Activated CD4-positive, alpha-beta T cell treated with anti-CD3 and anti-CD28 coated beads, Interleukin-2, amount 10 ng/mL, durations not matched to agents 7 days and 5 days (primary cell): ENCODE results near the gene BTBD1. TPM values are rescaled to one million over a fixed set of nuclear protein-coding genes. Genes with fewer than 3 reads are reported as not detected.
"Not testable (repeated sequence)": the region's sequence is repeated elsewhere in the genome, so short reads cannot be mapped to it uniquely, and the experiment has no call there.

Experiments used
- CTCF ChIA-PET: fragments of 350-600 bp; sonication (Branson Sonifier 250); formaldehyde crosslinking; loops from one replicate; lab custom pipeline; 2021; ENCODE audit warnings: antibody characterized with exemption; lab: Charles Lee
- POLR2A ChIA-PET: fragments of 350-600 bp; sonication (Branson Sonifier 250); formaldehyde crosslinking; loops from one replicate; lab custom pipeline; 2021; ENCODE audit warnings: antibody characterized with exemption; lab: Charles Lee
- DNase-seq: peaks from one replicate; pipeline ENCODE4 v3.0.0-alpha.2; 2020
- H3K27ac Mint-ChIP-seq: one replicate; pipeline ENCODE4 v1.8.0; 2021; ENCODE audit warnings: mild to moderate bottlenecking, moderate library complexity, mixed read lengths
- H3K27me3 Mint-ChIP-seq: one replicate; pipeline ENCODE4 v1.8.0; 2021; ENCODE audit warnings: mixed read lengths
- H3K36me3 Mint-ChIP-seq: one replicate; pipeline ENCODE4 v1.8.0; 2021; ENCODE audit warnings: low read depth, mixed read lengths
- H3K4me1 Mint-ChIP-seq: one replicate; pipeline ENCODE4 v1.8.0; 2021; ENCODE audit warnings: mixed read lengths
- H3K4me3 Mint-ChIP-seq: one replicate; pipeline ENCODE4 v1.8.0; 2021; ENCODE audit warnings: mild to moderate bottlenecking, moderate library complexity, mixed read lengths
- H3K9me3 Mint-ChIP-seq: one replicate; pipeline ENCODE4 v1.8.0; 2021; ENCODE audit warnings: mixed read lengths
- total RNA-seq, 2 experiments: library from RNA; stranded (reverse); gene quantifications; one replicate each; pipeline ENCODE4 v1.2.3, GENCODE V29; 2021

BTBD1 gene
- total RNA-seq, 2 experiments from 2014 or later = 50.4 to 61.0 TPM

DNA sequence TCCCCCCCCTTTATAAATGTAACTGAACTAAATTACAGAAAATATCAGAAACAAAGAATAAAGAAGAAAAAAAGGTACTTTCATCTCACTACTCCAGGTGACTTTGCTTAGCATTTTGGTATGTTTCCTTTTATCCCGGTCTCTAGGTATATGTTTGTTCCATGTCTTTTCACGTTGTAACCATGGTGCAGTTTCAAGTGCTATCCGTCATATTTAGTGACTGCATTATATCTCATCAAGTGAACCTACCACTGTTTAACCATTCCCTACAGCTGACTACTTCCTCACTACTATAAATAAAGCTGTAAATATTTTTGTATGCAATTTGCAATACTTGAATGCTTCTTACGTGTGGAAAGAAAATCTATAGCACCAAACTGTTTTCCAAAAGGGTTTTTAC, 2.2 kb downstream of the BTBD1 start:
- peaks cover 10% of the 10 kb centered on the region for H3K36me3 Mint-ChIP-seq
- CTCF ChIA-PET = no interaction called here
- H3K27ac Mint-ChIP-seq = peak overlapping the region; percentile 87
- no peak for DNase-seq
- H3K27me3 Mint-ChIP-seq = no peaks in the 10 kb centered on the region
- POLR2A ChIA-PET = no interaction called here
- H3K4me3 Mint-ChIP-seq = peak overlapping the region; percentile 76
- H3K4me1 Mint-ChIP-seq = peaks cover 21% of the 10 kb centered on the region
- H3K9me3 Mint-ChIP-seq = peaks cover 9% of the 10 kb centered on the region

GRCh38 chr15:83063551-83063950, 3.5 kb downstream of the BTBD1 start:
- Mint-ChIP-seq H3K36me3 (peaks cover 18% of the 10 kb centered on the region), H3K27me3 (no peaks in the 10 kb centered on the region), H3K9me3 (peaks cover 3% of the 10 kb centered on the region), H3K27ac (no peak overlapping the region), H3K4me3 (no peak overlapping the region), H3K4me1 (peaks cover 23% of the 10 kb centered on the region)
- no peak for DNase-seq
- POLR2A ChIA-PET = no interaction called here
- CTCF ChIA-PET = interaction anchor here (1.4 kb wide), 1 partner anchor 16 kb away, joined by 3 read pairs; no protein-coding TSS in a partner anchor

DNA sequence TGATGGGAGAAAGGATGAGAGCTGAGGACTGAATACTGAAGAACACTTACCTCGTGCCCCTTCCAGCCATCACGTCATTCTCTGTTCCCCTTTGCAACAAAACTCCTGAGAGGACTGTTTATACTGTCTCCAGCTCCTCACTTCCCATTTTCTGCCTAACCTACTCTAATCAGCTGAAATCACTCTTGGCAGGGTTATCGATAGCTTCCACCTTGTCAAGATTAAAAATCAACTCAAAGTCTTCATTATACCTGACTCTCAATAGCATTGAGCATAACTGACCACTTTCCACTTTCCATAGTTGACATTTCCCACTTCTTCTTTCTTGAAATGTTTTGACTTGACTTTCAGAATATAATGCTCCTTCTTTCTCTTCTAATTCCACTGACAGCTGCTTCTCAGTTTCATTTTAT, 4.3 kb downstream of the BTBD1 start:
- Mint-ChIP-seq H3K9me3 (no peaks in the 10 kb centered on the region), H3K27ac (no peak overlapping the region), H3K4me1 (peaks cover 22% of the 10 kb centered on the region), H3K36me3 (peaks cover 18% of the 10 kb centered on the region), H3K4me3 (no peak overlapping the region), H3K27me3 (no peaks in the 10 kb centered on the region)
- POLR2A ChIA-PET = no interaction called here
- CTCF ChIA-PET = interaction anchor here (1.0 to 1.4 kb wide), 2 partner anchors 13 to 15 kb away, joined by 3 to 5 read pairs; no protein-coding TSS in a partner anchor
- no peak for DNase-seq

DNA sequence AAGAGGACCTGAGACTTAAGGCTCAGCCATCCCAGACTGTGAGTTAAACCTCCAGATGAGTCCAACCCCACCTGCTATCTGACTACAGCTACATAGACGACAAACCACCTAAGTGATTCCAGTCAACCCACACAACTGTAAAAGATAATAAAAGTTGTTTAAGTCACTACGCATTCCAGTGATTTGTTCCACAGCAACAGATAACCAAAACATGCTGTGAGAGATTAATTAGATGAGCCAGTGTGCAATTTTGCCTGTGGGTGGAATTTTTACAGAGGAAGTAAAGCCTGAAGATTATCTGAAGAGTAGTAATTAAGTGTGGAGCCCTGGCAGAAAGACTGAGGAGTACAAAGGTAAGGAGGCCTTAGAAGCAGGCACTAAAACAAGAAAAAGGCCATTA, 5.4 kb downstream of the BTBD1 start:
- no peak overlapping the region for H3K4me3 Mint-ChIP-seq
- H3K27me3 Mint-ChIP-seq = no peaks in the 10 kb centered on the region
- no peak for DNase-seq
- H3K4me1 Mint-ChIP-seq = peaks cover 31% of the 10 kb centered on the region
- ChIA-PET CTCF (no interaction called here), POLR2A (no interaction called here)
- no peaks in the 10 kb centered on the region for H3K9me3 Mint-ChIP-seq
- H3K36me3 Mint-ChIP-seq = peaks cover 21% of the 10 kb centered on the region
- no peak overlapping the region for H3K27ac Mint-ChIP-seq

DNA sequence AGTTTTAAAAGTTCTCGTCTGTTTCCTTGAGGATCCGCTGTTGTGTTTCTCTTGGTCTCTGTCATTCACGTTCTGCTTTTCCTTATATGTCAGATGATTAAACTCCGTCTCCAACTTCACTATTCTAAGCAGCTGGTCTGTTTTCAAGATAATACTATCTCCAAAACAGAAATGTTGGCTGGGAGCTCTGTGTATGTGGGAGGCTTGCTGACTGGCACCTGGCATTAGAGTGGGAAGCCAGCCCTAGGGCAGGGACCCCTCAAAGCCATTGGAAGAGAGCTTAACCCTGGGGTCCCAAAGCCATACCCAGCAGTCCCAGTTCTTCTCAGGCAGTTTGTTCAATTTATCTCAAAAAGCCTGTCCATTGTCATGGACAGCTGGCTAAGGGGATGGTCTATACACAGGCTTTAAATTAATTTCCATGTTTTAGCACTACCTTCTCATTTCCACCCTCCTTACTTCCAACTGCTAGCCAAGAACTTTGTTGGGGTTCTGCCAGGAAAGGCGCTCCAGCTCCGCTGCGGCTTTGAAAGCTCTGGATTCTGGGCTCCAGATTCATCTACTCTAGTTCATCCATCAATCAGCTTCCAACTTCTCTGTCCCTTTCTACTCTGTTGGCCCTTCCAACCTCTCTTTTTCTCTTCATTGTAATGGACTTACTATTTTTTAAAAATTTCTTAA, 9.2 kb downstream of the BTBD1 start:
- ChIA-PET CTCF (interaction anchor here (0.6 to 1.6 kb wide), 3 partner anchors 9 to 65 kb away, joined by 3 to 8 read pairs (median 4); partner anchors contain the start of gene BTBD1), POLR2A (no interaction called here)
- peaks cover 28% of the 10 kb centered on the region for H3K36me3 Mint-ChIP-seq
- H3K4me3 Mint-ChIP-seq = no peak overlapping the region
- H3K27ac Mint-ChIP-seq = peak overlapping the region; percentile 19
- peaks cover 22% of the 10 kb centered on the region for H3K4me1 Mint-ChIP-seq
- H3K27me3 Mint-ChIP-seq = no peaks in the 10 kb centered on the region
- DNase-seq = no peak
- H3K9me3 Mint-ChIP-seq = no peaks in the 10 kb centered on the region

DNA sequence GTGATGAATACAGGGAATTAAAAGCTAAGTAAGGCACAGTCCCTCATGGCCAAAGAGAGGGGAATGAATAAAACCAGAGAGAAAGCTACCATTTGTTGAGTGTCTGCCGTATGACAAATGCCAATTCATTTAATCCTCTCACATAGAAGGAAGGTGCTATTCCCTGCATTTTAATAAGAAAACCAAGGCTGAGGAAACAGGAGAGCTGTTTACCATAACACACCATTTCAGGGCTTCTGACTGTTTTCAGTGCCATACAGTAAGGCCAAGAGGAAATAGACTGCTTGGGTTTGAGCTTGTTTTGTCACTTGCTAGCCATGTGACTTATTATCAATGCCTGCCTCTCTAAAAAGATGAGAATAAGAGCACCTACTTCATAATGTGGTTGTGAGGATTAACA, 10.1 kb downstream of the BTBD1 start:
- Mint-ChIP-seq H3K9me3 (no peaks in the 10 kb centered on the region), H3K4me3 (no peak overlapping the region), H3K27ac (peak overlapping the region; percentile 15), H3K27me3 (no peaks in the 10 kb centered on the region), H3K36me3 (peaks cover 28% of the 10 kb centered on the region), H3K4me1 (peaks cover 22% of the 10 kb centered on the region)
- POLR2A ChIA-PET = no interaction called here
- DNase-seq = no peak
- CTCF ChIA-PET = interaction anchor here (0.6 to 1.6 kb wide), 4 partner anchors 10 to 64 kb away, joined by 3 to 8 read pairs (median 4); partner anchors contain the start of gene BTBD1

DNA sequence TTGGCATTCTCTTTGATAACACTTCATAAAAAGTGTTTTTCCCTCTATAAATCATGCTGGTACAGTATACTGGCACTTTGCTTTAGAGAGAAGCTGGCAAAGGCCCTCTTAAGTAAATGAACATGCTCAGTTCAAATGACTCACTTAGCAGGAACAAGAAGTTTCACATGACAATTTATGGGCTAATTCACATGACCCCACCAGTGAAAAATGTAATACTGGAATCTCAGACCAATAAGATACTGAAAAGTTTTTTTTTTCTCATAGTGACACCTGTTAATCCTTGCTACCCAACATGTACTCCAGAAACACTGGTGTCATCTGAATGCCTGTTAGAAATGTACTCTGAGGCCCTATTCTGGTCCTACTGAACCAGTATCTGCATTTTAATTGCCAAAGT, 13.9 kb downstream of the BTBD1 start:
- Mint-ChIP-seq H3K4me3 (no peak overlapping the region), H3K27me3 (no peaks in the 10 kb centered on the region), H3K4me1 (peaks cover 18% of the 10 kb centered on the region), H3K27ac (no peak overlapping the region), H3K36me3 (peaks cover 30% of the 10 kb centered on the region), H3K9me3 (no peaks in the 10 kb centered on the region)
- ChIA-PET POLR2A (no interaction called here), CTCF (no interaction called here)
- DNase-seq = no peak

GRCh38 chr15:83046558-83047127, 20.4 kb downstream of the BTBD1 start:
- no peak for DNase-seq
- no peaks in the 10 kb centered on the region for H3K9me3 Mint-ChIP-seq
- POLR2A ChIA-PET = no interaction called here
- no peak overlapping the region for H3K27ac Mint-ChIP-seq
- no peak overlapping the region for H3K4me3 Mint-ChIP-seq
- CTCF ChIA-PET = no interaction called here
- H3K27me3 Mint-ChIP-seq = no peaks in the 10 kb centered on the region
- peaks cover 49% of the 10 kb centered on the region for H3K36me3 Mint-ChIP-seq
- H3K4me1 Mint-ChIP-seq = peaks cover 1% of the 10 kb centered on the region

GRCh38 chr15:83044156-83044555, 22.9 kb downstream of the BTBD1 start:
- DNase-seq = no peak
- peaks cover 11% of the 10 kb centered on the region for H3K4me1 Mint-ChIP-seq
- no peaks in the 10 kb centered on the region for H3K27me3 Mint-ChIP-seq
- no peak overlapping the region for H3K27ac Mint-ChIP-seq
- H3K36me3 Mint-ChIP-seq = peaks cover 69% of the 10 kb centered on the region
- H3K4me3 Mint-ChIP-seq = no peak overlapping the region
- ChIA-PET POLR2A (no interaction called here), CTCF (interaction anchor here (2.0 kb wide), 1 partner anchor 34 kb away, joined by 6 read pairs; no protein-coding TSS in a partner anchor)
- no peaks in the 10 kb centered on the region for H3K9me3 Mint-ChIP-seq

DNA sequence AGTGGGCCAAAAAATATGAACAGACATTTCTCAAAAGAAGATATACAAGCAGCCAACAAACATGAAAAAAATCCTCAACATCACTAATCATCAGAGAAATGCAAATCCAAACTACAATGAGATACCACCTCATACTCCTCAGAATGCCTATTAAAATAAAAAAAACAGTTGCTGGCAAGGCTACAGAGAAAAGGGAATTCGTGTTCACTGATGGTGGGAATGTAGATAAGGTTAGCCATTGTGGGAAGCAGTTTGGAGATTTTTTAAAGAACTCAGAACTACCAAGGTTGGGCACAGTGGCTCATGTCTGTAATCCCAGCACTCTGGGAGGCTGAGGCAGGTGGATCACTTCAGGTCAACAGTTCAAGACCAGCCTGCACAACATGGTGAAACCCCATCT, 27.8 kb downstream of the BTBD1 start:
- peaks cover 11% of the 10 kb centered on the region for H3K9me3 Mint-ChIP-seq
- no peaks in the 10 kb centered on the region for H3K27me3 Mint-ChIP-seq
- peaks cover 82% of the 10 kb centered on the region for H3K36me3 Mint-ChIP-seq
- no peak overlapping the region for H3K27ac Mint-ChIP-seq
- no peak for DNase-seq
- H3K4me3 Mint-ChIP-seq = no peak overlapping the region
- ChIA-PET CTCF (no interaction called here), POLR2A (no interaction called here)
- H3K4me1 Mint-ChIP-seq = peaks cover 37% of the 10 kb centered on the region

- H3K27ac Mint-ChIP-seq = peak overlapping the region; percentile 25
- H3K27me3 Mint-ChIP-seq = no peaks in the 10 kb centered on the region
- CTCF ChIA-PET = no interaction called here
- peaks cover 13% of the 10 kb centered on the region for H3K9me3 Mint-ChIP-seq
- DNase-seq = no peak
- H3K4me3 Mint-ChIP-seq = no peak overlapping the region
- H3K4me1 Mint-ChIP-seq = peaks cover 39% of the 10 kb centered on the region
- H3K36me3 Mint-ChIP-seq = peaks cover 77% of the 10 kb centered on the region
- POLR2A ChIA-PET = no interaction called here
Observed at GRCh38 chr15:83036253-83036652, 30.8 kb downstream of the BTBD1 start.

- CTCF ChIA-PET, H3K9me3 Mint-ChIP-seq, H3K4me3 Mint-ChIP-seq, DNase-seq, H3K4me1 Mint-ChIP-seq, H3K27ac Mint-ChIP-seq, H3K27me3 Mint-ChIP-seq, POLR2A ChIA-PET: not testable (repeated sequence)
- peaks cover 63% of the 10 kb centered on the region for H3K36me3 Mint-ChIP-seq
Observed at GRCh38 chr15:83031234-83031633, 35.8 kb downstream of the BTBD1 start.

DNA sequence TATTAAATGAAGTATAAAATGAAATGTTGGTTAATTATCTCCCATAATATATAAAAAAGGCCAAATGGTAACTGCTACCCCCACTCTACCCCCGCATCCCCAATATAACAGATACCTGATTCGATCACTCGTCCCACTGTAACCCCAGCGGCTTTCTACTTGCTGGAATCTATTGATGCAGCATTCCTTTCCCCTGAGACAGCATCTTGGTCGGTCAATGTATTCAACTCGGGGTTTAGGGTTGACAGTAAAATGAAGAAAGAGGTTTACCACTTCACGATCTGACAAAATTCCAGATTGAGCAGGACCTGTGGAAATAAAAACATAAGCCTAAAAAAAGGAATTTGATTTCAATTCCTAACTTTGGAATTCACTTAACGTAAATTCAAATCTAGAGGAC, 37.0 kb downstream of the BTBD1 start:
- Mint-ChIP-seq H3K4me1 (peaks cover 2% of the 10 kb centered on the region), H3K4me3 (no peak overlapping the region), H3K27me3 (no peaks in the 10 kb centered on the region), H3K36me3 (peaks cover 53% of the 10 kb centered on the region), H3K27ac (no peak overlapping the region), H3K9me3 (peaks cover 2% of the 10 kb centered on the region)
- CTCF ChIA-PET = no interaction called here
- POLR2A ChIA-PET = no interaction called here
- no peak for DNase-seq
